ENCODE data around the gene PLPP4.
"Not testable (repeated sequence)": the region's sequence is repeated elsewhere in the genome, so short reads cannot be mapped to it uniquely, and the experiment has no call there.

PLPP4 gene

GRCh38 chr10:120495226-120496009, 38.4 kb downstream of the PLPP4 start:
- in situ Hi-C loops (cut with MboI; ENCODE audit: low pct_unique_long_range_greater_than_20kb, low sequenced_read_pairs, unreplicated experiment), result no loop called here
- TF ChIP-seq CTCF (IDR thresholded peaks at IDR 0.05; ENCODE audit: extremely low read depth, insufficient read depth, missing control alignments), result no peak
- DNase-seq (ENCODE audit: low spot score), result no peak

DNA sequence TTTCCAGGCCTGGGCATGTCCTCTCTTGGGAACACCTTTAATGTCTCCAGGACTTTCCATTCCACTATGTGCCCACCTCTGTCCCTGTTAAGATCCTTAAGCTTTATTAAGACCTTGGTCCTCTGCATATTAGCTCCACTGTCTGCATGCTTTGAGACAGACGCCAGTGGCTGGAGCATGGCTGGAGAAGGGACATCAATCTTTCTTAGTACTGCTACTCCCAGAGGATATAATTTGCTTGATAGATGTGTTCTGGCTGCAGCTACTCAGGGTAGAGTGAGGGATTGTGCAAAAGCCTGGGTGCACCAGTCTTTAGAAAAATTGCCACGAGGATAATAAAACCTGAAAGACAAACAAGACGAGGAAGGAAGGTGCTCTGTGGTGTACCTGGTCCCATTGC, 42.9 kb downstream of the PLPP4 start:
- DNase-seq (ENCODE audit: low spot score), result no peak
- no peak for TF ChIP-seq CTCF (IDR thresholded peaks at IDR 0.05; ENCODE audit: extremely low read depth, insufficient read depth, missing control alignments)
- in situ Hi-C loops (cut with MboI; ENCODE audit: low pct_unique_long_range_greater_than_20kb, low sequenced_read_pairs, unreplicated experiment), result no loop called here

DNA sequence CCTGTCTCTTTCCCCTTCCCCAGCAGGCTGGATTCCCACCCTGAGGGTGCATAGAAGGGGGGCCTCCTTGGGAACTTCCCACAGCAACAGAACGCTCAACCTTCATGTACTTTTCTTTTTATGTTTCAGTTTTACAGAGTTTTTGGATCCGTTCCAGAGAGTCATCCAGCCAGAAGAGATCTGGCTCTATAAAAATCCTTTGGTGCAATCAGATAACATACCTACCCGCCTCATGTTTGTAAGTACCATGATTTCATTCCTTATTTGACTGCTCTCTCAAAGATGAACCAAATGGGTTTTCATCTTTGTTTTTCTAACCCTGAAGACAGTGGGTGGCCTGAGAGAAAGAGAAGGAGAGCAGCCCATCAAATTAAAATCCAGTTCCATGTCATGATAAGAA, 46.7 kb downstream of the PLPP4 start:
- no peak for DNase-seq (ENCODE audit: low spot score)
- in situ Hi-C loops (cut with MboI; ENCODE audit: low pct_unique_long_range_greater_than_20kb, low sequenced_read_pairs, unreplicated experiment), result no loop called here
- TF ChIP-seq CTCF (IDR thresholded peaks at IDR 0.05; ENCODE audit: extremely low read depth, insufficient read depth, missing control alignments), result no peak

DNA sequence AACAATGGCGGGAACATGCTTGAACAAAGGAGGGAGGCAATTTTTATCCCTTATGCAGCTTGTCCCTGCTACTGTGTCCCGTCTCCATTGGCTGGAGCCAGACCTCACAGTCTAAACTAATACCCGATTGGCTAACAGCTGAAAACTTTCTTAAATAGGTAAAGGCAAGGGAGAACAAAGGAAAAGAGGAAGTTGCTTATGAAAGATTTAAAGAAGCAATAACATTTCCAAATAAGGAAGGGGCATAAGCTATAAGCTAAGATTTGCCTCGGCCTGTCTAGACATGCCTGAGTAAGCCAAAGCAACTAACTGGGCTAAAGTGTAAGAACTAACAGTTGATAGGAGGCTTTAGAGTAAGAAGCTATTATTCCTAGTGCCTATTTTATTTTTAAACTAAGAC, 47.2 kb downstream of the PLPP4 start:
- DNase-seq (ENCODE audit: low spot score); in situ Hi-C loops (cut with MboI; ENCODE audit: low pct_unique_long_range_greater_than_20kb, low sequenced_read_pairs, unreplicated experiment): not testable (repeated sequence)

GRCh38 chr10:120505056-120505455, 48.0 kb downstream of the PLPP4 start:
- in situ Hi-C loops (cut with MboI; ENCODE audit: low pct_unique_long_range_greater_than_20kb, low sequenced_read_pairs, unreplicated experiment), result no loop called here
- DNase-seq (ENCODE audit: low spot score), result no peak
- TF ChIP-seq CTCF (IDR thresholded peaks at IDR 0.05; ENCODE audit: extremely low read depth, insufficient read depth, missing control alignments), result no peak

DNA sequence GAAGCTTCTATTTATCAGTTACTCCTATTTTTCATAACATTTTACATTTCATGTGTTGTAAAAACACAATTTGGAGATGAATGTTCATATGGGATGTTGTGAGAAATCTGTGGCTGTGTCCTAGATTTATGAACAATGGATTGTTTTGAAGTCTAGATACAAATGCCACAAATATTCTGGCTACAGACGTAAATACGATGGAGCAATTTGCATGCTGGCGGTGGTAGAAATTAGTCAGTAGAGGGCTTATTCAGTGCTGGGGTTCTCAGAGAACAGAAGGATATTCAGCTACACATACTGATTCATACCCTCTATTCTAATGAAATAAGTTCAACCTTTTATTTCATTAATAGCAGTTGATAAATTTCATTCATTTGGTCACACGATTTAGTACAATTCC, 48.8 kb downstream of the PLPP4 start:
- in situ Hi-C loops (cut with MboI; ENCODE audit: low pct_unique_long_range_greater_than_20kb, low sequenced_read_pairs, unreplicated experiment), result no loop called here
- no peak for TF ChIP-seq CTCF (IDR thresholded peaks at IDR 0.05; ENCODE audit: extremely low read depth, insufficient read depth, missing control alignments)
- DNase-seq (ENCODE audit: low spot score), result no peak

DNA sequence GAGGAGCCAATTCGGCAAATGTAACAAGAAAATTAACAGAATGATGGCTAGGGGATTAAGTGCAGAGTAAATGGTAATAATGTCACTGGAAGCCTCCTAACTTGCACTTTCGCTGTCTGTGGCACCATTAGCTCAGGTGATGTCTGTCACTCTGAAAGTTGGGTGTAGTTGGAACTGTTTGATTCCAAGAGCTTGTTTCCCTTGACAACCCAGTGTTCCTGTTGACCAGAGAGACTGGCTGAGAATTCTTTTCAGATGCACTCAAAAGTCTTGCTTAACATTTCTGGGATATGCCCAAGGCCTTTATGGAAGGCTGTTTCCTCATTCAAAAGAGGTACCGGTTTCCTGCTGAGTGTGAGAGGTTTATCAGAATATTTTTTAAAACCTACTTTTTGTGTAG, 49.6 kb downstream of the PLPP4 start:
- no peak for TF ChIP-seq CTCF (IDR thresholded peaks at IDR 0.05; ENCODE audit: extremely low read depth, insufficient read depth, missing control alignments)
- no peak for DNase-seq (ENCODE audit: low spot score)
- in situ Hi-C loops (cut with MboI; ENCODE audit: low pct_unique_long_range_greater_than_20kb, low sequenced_read_pairs, unreplicated experiment), result no loop called here

All from GM13977 (cell line).